Diencephalon (tissue), 1 donor: ENCODE measurements around the gene CTNNA3. TPM values are rescaled to one million over a fixed set of nuclear protein-coding genes. Genes with fewer than 3 reads are reported as not detected.

Experiments
- small RNA-seq: library from RNA; depleted of rRNA; stranded (forward); fragments of <200 nt; gene quantifications from one replicate; pipeline ENCODE3, GENCODE V24; 2014
- total RNA-seq: library from RNA; depleted of rRNA; stranded (reverse); fragments of >200 nt; gene quantifications from one replicate; pipeline ENCODE4 v1.2.3, GENCODE V29; 2014

Gene CTNNA3
- 9.7 TPM for total RNA-seq

GRCh38 chr10:67696029-67696428 lies at the start of gene CTNNA3:
CTNNA3 (minus strand) TSS chr10:67696195.

GRCh38 chr10:66925896-66926715 lies 769.9 kb downstream of the CTNNA3 start, which contains the start of gene LRRTM3:
LRRTM3 (plus strand) TSS chr10:66926036.

Small RNA genes lying within 50 kb of the gene (small RNA-seq; reads per million reads assigned to genes)
- gene AL607023.1 (not detected), gene MIR7151 (not detected)

Other genes starting within 250 kb of the CTNNA3 start
- gene DNAJC12, start 142.0 kb upstream of the CTNNA3 start, total RNA-seq: 25.6 TPM
- 33.0 TPM for gene SIRT1, start 188.5 kb upstream of the CTNNA3 start, total RNA-seq